GM19099 (cell line): ENCODE data around the gene PTPA.

Source experiments
- POLR2A ChIP-seq: IDR thresholded peaks from 3 replicates; pipeline ENCODE4 v1.6.1; 2011; ENCODE audit warnings: low read depth; ENCODE audit not compliant: insufficient read length; ENCODE audit errors: extremely low read depth

Gene PTPA

GRCh38 chr9:129110740-129111527 is at the start of gene PTPA, which contains the start of gene CRAT:
TSS of gene PTPA (plus strand) at chr9:129111415. CDS start at chr9:129111601, 186 bp downstream.
TSS of gene CRAT (minus strand) at chr9:129110793. CDS start at chr9:129110509, 284 bp downstream.
- TF ChIP-seq POLR2A: peak; percentile 96

- no peak for TF ChIP-seq POLR2A
Measured at GRCh38 chr9:129063061-129063460, 48.2 kb upstream of the PTPA start.

GRCh38 chr9:129064499-129064908 is 46.7 kb upstream of the PTPA start:
- TF ChIP-seq POLR2A: no peak

- no peak for TF ChIP-seq POLR2A
Measured at GRCh38 chr9:129068110-129068509, 43.1 kb upstream of the PTPA start.

GRCh38 chr9:129068990-129069861 is 42.0 kb upstream of the PTPA start:
- peak; percentile 42 for TF ChIP-seq POLR2A

- TF ChIP-seq POLR2A: no peak
Measured at GRCh38 chr9:129069862-129070641, 41.2 kb upstream of the PTPA start.

GRCh38 chr9:129070696-129071525 is 40.3 kb upstream of the PTPA start:
- TF ChIP-seq POLR2A: no peak

- no peak for TF ChIP-seq POLR2A
Measured at GRCh38 chr9:129071526-129072126, 39.6 kb upstream of the PTPA start.

- TF ChIP-seq POLR2A: no peak
Measured at GRCh38 chr9:129072171-129072570, 39.0 kb upstream of the PTPA start.

GRCh38 chr9:129073404-129073803 is 37.8 kb upstream of the PTPA start:
- TF ChIP-seq POLR2A: no peak

GRCh38 chr9:129074106-129074505 is 37.1 kb upstream of the PTPA start:
- TF ChIP-seq POLR2A: no peak

GRCh38 chr9:129075996-129076639 is 35.1 kb upstream of the PTPA start:
- no peak for TF ChIP-seq POLR2A

- no peak for TF ChIP-seq POLR2A
Measured at GRCh38 chr9:129076640-129077037, 34.6 kb upstream of the PTPA start.
